ENCODE results near the gene ITGB6. TPM values are rescaled to one million over a fixed set of nuclear protein-coding genes. Genes with fewer than 3 reads are reported as not detected.

The ITGB6 gene
- 17.2 TPM for total RNA-seq

GRCh38 chr2:160199683-160200389, at the start of gene ITGB6:
Gene ITGB6 (minus strand): TSS chr2:160200272. CDS start chr2:160200063, 209 bp downstream.
- no peak for DNase-seq (ENCODE audit: extremely low spot score in 2 of 2)
- peak within 1 kb of the TSS in 1 of 2 donors; percentile 25 for H3K4me3 ChIP-seq
- H3K4me1 ChIP-seq = peaks cover 1% of the 10 kb centered on the region
- H3K36me3 ChIP-seq = no peaks in the 10 kb centered on the region
- H3K9me3 ChIP-seq = no peaks in the 10 kb centered on the region
- intact Hi-C loops (cut with DNase I) = no loop called here
- H3K27me3 ChIP-seq = no peaks in the 10 kb centered on the region
- H3K27ac ChIP-seq = no peak within 1 kb of the TSS
- TF ChIP-seq CTCF (IDR thresholded peaks at IDR 0.05) (no peak), POLR2AphosphoS5 (IDR thresholded peaks at IDR 0.05; ENCODE audit: insufficient read depth in 1 of 2, low read depth in 1 of 2) (peak in 1 of 2 donors; percentile 8)

DNA sequence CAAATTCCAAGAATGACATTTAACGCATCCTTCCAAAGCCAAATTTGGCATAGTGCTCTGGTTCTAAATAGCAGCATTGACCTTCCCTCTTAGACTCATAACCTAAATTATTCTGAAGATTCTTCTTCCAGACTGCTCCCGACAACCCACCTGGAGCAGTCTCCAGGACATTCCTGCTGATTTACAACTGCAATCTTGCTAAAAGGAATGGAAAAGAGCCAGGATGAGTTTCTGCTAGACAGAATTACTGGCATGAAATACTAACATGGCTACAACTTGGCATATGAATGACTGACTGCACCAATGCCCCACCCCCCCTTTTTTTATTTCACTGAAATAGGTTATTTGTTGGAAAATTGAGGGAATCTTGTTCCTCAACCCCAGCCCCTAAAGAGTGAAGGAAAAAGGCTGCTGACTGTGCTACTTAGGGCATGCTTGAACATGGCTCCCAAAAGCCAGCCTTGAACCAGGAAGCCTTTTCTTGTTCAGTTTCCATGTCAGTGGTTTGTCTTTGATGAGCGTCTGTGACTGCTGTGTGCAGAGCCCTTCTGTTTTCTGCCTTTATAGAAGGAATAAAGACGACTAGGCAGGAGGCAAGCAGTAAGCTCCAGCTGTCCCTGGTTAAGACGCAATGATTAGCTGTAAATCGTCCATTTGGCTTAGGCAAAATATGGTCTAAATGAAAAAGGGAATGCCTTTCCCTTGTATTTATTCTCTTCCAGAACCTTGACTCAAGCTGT, 47.4 kb upstream of the ITGB6 start:
- no peak overlapping the region for H3K4me3 ChIP-seq
- TF ChIP-seq POLR2AphosphoS5 (IDR thresholded peaks at IDR 0.05; ENCODE audit: insufficient read depth in 1 of 2, low read depth in 1 of 2) (no peak), POLR2A (IDR thresholded peaks at IDR 0.05) (no peak), CTCF (IDR thresholded peaks at IDR 0.05) (no peak)
- no peaks in the 10 kb centered on the region for H3K9me3 ChIP-seq
- DNase-seq (ENCODE audit: extremely low spot score in 2 of 2) = no peak
- H3K27ac ChIP-seq = no peak overlapping the region
- no peaks in the 10 kb centered on the region for H3K27me3 ChIP-seq
- no peaks in the 10 kb centered on the region for H3K36me3 ChIP-seq
- no peaks in the 10 kb centered on the region for H3K4me1 ChIP-seq
- intact Hi-C loops (cut with DNase I) = no loop called here

DNA sequence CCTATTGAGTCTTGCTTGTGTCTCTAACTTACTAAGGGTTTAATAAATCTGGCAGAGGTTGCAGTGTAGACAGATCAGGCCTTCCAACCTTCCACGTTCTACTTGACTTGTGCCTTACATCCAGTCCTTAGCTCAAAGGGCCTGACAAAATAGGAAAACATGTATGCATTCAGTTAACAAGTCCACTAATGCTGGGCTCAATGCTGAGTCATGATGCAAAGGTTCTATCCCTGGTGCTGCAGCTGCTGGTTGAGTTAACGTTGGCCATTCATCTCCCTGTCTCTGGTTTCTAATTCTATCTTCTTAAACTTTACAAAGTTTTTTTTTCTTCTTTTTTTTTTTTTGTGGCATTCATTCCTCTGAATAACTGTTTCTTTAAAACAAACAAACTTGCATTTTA, 46.3 kb upstream of the ITGB6 start:
- peaks cover 11% of the 10 kb centered on the region for H3K4me1 ChIP-seq
- TF ChIP-seq POLR2AphosphoS5 (IDR thresholded peaks at IDR 0.05; ENCODE audit: insufficient read depth in 1 of 2, low read depth in 1 of 2) = no peak
- TF ChIP-seq CTCF (IDR thresholded peaks at IDR 0.05) = no peak
- TF ChIP-seq POLR2A (IDR thresholded peaks at IDR 0.05) = no peak
- no peaks in the 10 kb centered on the region for H3K9me3 ChIP-seq
- no peak for DNase-seq (ENCODE audit: extremely low spot score in 2 of 2)
- H3K27me3 ChIP-seq = no peaks in the 10 kb centered on the region
- intact Hi-C loops (cut with DNase I) = no loop called here
- H3K4me3 ChIP-seq = no peak overlapping the region
- no peak overlapping the region for H3K27ac ChIP-seq
- no peaks in the 10 kb centered on the region for H3K36me3 ChIP-seq

DNA sequence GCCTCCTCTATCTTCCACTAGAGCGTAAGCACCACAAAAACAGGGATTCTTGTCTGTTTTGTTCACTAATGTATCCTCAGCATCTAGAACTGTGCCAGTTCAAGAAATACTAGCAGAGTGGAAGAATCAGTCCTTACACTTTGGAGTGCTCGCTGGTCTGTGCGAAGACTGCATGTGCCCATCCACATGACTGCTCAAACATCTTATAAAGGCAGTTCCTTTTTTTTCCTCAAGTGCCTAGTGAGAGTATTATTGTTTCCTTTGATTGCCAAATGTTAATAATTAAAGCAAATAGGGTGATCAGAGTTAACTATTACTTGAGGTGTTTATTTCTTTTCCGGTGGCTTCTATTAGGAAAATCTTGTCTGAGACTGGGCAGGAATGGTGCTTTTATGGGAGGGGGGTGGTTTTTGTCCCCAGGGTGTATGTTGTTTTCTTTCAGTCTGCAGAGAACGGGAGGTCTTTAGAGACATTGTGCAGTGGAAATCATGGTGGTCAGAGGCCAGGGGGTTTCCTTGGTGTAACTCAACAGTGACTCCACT, 45.6 kb upstream of the ITGB6 start:
- DNase-seq (ENCODE audit: extremely low spot score in 2 of 2) = no peak
- Histone ChIP-seq H3K4me3 (no peak overlapping the region), H3K27ac (no peak overlapping the region), H3K36me3 (no peaks in the 10 kb centered on the region), H3K4me1 (peaks cover 14% of the 10 kb centered on the region), H3K27me3 (no peaks in the 10 kb centered on the region), H3K9me3 (no peaks in the 10 kb centered on the region)
- TF ChIP-seq POLR2A (IDR thresholded peaks at IDR 0.05) (no peak), POLR2AphosphoS5 (IDR thresholded peaks at IDR 0.05; ENCODE audit: insufficient read depth in 1 of 2, low read depth in 1 of 2) (no peak), CTCF (IDR thresholded peaks at IDR 0.05) (no peak)
- intact Hi-C loops (cut with DNase I) = no loop called here

Measured in vagina (tissue), 2 donors.